ENCODE data around the gene CAV3.

GRCh38 chr3:8765528-8765927 is 31.9 kb downstream of the CAV3 start:
- TF ChIP-seq POLR2A (IDR thresholded peaks at IDR 0.05): no peak
- TF ChIP-seq, protein P1, sequence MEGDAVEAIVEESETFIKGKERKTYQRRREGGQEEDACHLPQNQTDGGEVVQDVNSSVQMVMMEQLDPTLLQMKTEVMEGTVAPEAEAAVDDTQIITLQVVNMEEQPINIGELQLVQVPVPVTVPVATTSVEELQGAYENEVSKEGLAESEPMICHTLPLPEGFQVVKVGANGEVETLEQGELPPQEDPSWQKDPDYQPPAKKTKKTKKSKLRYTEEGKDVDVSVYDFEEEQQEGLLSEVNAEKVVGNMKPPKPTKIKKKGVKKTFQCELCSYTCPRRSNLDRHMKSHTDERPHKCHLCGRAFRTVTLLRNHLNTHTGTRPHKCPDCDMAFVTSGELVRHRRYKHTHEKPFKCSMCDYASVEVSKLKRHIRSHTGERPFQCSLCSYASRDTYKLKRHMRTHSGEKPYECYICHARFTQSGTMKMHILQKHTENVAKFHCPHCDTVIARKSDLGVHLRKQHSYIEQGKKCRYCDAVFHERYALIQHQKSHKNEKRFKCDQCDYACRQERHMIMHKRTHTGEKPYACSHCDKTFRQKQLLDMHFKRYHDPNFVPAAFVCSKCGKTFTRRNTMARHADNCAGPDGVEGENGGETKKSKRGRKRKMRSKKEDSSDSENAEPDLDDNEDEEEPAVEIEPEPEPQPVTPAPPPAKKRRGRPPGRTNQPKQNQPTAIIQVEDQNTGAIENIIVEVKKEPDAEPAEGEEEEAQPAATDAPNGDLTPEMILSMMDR (IDR thresholded peaks at IDR 0.05): no peak
- TF ChIP-seq EP300 (IDR thresholded peaks at IDR 0.05): no peak
